HL-60 (cell line): ENCODE data around the gene TMPRSS6.

Experiments
- DNase-seq, 2 experiments: peaks; one replicate each; pipeline ENCODE4 v3.0.0-alpha.2; 2010 to 2020; ENCODE audit warnings: low read depth in 1 of 2, low spot score in 1 of 2
- H3K27ac ChIP-seq: fragments of 250-450 bp; sonication (Bioruptor Pico); replicated peaks from 2 replicates; pipeline ENCODE4 v1.5.1; 2020; ENCODE audit warnings: mild to moderate bottlenecking, moderate library complexity
- H3K27me3 ChIP-seq: fragments of 250-450 bp; sonication (Bioruptor Pico); 2 replicates; pipeline ENCODE4 v1.5.1; 2021; ENCODE audit warnings: mild to moderate bottlenecking, moderate library complexity; ENCODE audit not compliant: insufficient read depth, poor library complexity, severe bottlenecking
- H3K4me3 ChIP-seq: replicated peaks from 2 replicates; pipeline ENCODE4 v1.5.1; 2011; ENCODE audit warnings: mild to moderate bottlenecking, control low read depth, low read length; ENCODE audit not compliant: insufficient read depth
- GABPA ChIP-seq: IDR thresholded peaks from 2 replicates; pipeline ENCODE4 v1.6.1; 2012; ENCODE audit warnings: low read depth
- POLR2AphosphoS5 ChIP-seq: IDR thresholded peaks from 2 replicates; pipeline ENCODE4 v1.6.1; 2012; ENCODE audit warnings: low read depth
- SPI1 ChIP-seq: IDR thresholded peaks from 2 replicates; pipeline ENCODE4 v1.6.1; 2012; ENCODE audit warnings: low read depth, mild to moderate bottlenecking, borderline replicate concordance
- TF ChIP-seq, protein P1 (sequence below): IDR thresholded peaks from 2 replicates; pipeline ENCODE4 v1.6.1; 2012; ENCODE audit warnings: low read depth; ENCODE audit not compliant: insufficient replicate concordance
- TF ChIP-seq, protein P2 (sequence below): IDR thresholded peaks from one replicate; pipeline ENCODE4 v1.5.1; 2011; ENCODE audit warnings: low read length, control low read depth, inconsistent platforms; ENCODE audit not compliant: insufficient read depth

The TMPRSS6 gene

DNA sequence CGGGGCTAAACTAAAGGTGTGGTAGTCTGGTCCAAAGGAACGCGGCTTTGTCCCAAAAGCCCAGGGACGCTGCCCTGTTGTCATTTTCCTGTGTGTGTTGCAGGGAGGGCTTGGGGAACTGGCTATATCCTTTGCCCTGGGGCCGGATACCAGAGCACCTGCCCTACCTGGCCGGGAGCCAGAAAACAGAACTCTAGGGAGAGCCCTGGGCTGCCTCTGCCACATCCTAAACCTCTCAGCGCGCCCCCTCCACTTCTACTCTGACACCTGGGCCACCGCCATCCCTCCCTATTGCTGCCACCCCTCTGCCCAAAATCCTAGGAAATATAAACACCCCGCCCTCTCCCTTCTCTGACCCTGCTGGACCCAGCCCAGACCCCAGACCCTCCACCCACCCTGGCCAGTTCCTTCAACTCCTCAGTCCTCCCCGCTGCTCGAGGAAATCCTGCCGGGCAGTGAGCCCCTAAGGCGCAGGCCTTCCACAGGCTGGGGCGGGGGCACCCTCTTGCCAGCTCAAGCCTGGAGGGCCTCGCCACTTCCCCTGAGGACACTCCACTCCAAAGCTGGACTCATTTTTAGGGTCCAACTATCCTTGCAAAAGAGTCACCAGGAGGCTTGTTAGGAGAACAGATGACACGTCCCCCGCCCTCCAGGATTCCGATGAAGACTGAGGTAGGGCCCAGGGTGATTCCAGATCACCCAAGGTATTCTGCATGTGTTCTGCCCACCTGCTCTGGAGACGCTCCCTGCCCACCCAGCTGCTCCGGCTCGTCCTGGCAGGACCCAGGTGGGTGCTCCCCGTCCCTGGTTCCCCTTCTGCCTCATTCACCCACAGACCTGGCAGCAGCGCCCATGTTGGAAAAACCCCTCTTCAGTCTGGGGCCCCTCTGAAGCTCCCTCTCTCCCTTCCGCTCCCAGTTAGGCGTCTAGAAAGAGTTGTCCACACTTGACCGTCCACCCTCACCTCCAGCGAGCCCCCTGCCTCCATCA is 45.8 kb downstream of the TMPRSS6 start:
- Histone ChIP-seq H3K27me3 (peaks cover 29% of the 10 kb centered on the region), H3K27ac (no peak overlapping the region), H3K4me3 (no peak overlapping the region)
- TF ChIP-seq, protein P1, sequence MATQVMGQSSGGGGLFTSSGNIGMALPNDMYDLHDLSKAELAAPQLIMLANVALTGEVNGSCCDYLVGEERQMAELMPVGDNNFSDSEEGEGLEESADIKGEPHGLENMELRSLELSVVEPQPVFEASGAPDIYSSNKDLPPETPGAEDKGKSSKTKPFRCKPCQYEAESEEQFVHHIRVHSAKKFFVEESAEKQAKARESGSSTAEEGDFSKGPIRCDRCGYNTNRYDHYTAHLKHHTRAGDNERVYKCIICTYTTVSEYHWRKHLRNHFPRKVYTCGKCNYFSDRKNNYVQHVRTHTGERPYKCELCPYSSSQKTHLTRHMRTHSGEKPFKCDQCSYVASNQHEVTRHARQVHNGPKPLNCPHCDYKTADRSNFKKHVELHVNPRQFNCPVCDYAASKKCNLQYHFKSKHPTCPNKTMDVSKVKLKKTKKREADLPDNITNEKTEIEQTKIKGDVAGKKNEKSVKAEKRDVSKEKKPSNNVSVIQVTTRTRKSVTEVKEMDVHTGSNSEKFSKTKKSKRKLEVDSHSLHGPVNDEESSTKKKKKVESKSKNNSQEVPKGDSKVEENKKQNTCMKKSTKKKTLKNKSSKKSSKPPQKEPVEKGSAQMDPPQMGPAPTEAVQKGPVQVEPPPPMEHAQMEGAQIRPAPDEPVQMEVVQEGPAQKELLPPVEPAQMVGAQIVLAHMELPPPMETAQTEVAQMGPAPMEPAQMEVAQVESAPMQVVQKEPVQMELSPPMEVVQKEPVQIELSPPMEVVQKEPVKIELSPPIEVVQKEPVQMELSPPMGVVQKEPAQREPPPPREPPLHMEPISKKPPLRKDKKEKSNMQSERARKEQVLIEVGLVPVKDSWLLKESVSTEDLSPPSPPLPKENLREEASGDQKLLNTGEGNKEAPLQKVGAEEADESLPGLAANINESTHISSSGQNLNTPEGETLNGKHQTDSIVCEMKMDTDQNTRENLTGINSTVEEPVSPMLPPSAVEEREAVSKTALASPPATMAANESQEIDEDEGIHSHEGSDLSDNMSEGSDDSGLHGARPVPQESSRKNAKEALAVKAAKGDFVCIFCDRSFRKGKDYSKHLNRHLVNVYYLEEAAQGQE = no peak
- TF ChIP-seq, protein P2, sequence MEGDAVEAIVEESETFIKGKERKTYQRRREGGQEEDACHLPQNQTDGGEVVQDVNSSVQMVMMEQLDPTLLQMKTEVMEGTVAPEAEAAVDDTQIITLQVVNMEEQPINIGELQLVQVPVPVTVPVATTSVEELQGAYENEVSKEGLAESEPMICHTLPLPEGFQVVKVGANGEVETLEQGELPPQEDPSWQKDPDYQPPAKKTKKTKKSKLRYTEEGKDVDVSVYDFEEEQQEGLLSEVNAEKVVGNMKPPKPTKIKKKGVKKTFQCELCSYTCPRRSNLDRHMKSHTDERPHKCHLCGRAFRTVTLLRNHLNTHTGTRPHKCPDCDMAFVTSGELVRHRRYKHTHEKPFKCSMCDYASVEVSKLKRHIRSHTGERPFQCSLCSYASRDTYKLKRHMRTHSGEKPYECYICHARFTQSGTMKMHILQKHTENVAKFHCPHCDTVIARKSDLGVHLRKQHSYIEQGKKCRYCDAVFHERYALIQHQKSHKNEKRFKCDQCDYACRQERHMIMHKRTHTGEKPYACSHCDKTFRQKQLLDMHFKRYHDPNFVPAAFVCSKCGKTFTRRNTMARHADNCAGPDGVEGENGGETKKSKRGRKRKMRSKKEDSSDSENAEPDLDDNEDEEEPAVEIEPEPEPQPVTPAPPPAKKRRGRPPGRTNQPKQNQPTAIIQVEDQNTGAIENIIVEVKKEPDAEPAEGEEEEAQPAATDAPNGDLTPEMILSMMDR = no peak
- TF ChIP-seq POLR2AphosphoS5 = no peak
- no peak for TF ChIP-seq GABPA
- no peak for TF ChIP-seq SPI1
- DNase-seq = no peak

DNA sequence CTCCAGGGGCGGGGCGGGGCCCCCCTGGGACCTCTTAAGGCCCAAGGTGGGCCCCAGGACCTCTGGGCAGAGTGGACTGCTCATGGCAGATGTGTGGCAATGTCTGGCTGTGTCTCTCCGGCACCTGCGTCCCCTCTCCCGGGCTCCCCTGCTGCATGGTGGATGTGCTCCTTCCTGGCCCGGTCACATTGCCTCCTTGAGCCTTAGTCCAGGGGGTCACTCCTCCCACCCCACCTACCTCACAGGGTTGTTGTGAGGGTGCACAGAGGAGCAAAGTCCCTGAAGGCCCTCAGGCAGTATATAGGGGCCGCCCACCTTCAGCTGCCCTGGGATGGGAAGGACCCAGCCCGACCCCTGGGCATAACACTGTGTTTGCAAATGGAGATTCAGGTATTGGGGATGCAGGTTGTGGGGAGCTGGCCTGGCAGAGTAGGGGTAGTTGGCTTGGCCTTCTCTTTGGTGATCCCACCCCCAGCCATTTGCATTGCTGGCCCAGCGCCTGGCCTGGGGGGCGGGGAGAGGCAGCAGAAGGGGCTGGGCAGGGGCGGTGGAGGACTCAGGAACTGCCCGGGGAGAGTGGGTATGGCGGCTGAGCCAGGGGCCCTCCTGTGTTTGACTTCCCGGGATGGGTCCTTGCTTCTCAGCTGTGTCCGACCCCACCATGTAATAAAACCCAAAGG is 46.7 kb downstream of the TMPRSS6 start:
- no peak overlapping the region for H3K4me3 ChIP-seq
- H3K27ac ChIP-seq = no peak overlapping the region
- H3K27me3 ChIP-seq = peaks cover 25% of the 10 kb centered on the region
- DNase-seq = no peak
- TF ChIP-seq, protein P2 = no peak
- TF ChIP-seq GABPA (no peak), SPI1 (no peak), POLR2AphosphoS5 (no peak)
- TF ChIP-seq, protein P1 = no peak

DNA sequence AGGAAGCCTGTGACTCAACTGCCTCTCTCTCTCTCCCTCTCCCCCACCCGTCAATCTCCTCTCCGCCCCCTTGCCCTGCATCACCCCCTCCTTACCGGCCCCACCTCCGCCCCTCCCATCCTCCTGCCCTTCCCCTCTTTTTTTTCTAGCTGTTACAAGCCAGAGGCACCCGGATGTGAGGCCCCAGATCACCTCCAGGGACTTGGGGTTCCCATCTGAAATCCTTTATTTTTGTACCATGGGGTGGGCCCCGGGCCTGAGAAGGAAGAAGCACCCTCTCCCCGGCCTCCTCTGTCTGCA is 47.2 kb downstream of the TMPRSS6 start:
- Histone ChIP-seq H3K27me3 (peaks cover 23% of the 10 kb centered on the region), H3K4me3 (no peak overlapping the region), H3K27ac (no peak overlapping the region)
- no peak for TF ChIP-seq POLR2AphosphoS5
- TF ChIP-seq SPI1 = no peak
- DNase-seq = no peak

DNA sequence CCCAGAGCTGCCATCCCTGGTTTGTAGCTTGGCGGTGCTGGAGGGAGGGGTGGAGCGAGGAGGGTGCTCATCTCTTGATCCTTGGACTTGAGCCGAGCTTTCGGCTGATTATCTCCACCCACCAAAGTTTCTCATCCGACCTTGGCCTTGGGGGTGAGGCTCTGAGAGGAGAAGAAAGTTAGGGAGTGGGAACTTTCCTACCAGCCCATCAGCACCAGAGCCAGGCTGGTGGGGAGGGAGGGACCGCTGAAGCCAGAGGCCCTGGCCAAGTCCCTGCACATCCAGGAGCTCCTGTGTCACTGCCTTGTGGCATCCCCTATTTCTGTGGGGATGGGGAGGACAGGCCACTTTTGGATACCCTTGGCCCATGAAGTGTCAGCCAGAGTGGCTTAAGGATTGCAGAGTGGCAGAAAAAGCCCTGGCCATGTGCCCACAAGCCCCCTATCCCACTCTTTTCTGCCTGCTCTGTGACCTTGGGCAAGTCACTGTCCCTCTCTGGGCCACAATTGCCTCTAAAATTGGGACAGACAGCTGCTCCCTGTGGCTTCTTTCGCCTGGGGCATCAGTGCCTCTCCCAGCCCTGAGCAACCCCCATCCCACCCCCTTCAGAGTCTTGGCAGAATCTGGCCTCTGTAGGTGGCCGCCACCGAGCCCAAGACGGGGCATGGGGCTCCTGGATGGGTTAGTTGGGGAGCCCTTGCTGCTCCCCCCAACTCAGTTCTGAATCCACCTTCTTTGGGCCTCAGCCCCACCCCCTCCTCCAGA is 47.7 kb downstream of the TMPRSS6 start:
- H3K27me3 ChIP-seq = peaks cover 21% of the 10 kb centered on the region
- no peak overlapping the region for H3K27ac ChIP-seq
- TF ChIP-seq, protein P1 = no peak
- no peak for TF ChIP-seq POLR2AphosphoS5
- TF ChIP-seq, protein P2 = no peak
- no peak for TF ChIP-seq SPI1
- TF ChIP-seq GABPA = no peak
- no peak for DNase-seq
- H3K4me3 ChIP-seq = no peak overlapping the region
